Measurements from ENCODE around the gene GNMT.
"Not testable (repeated sequence)": the region's sequence is repeated elsewhere in the genome, so short reads cannot be mapped to it uniquely, and the experiment has no call there.

The GNMT gene

DNA sequence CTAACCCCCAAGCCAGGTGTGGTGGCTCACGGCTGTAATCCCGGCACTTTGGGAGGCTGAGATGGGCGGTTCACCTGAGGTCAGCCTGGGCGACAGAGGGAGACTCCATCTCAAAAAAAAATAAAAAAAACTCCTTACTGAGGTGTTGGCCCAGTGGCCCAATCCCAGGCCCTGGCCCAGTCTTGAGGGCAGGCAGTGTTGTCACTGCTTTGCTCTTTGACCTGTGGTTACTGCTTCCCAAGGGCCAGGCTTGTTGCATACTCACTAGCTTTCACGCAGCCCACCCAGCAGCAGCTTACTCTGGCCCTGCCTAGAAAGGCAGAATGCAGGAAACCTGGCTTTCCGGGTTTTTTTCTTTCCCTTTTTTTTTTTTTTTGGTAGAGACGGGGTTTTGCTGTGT lies 18.1 kb upstream of the GNMT start:
- DNase-seq, result no peak

- no peak for DNase-seq
These were observed 12.6 kb upstream of the GNMT start for GRCh38 chr6:42947950-42948349.

DNA sequence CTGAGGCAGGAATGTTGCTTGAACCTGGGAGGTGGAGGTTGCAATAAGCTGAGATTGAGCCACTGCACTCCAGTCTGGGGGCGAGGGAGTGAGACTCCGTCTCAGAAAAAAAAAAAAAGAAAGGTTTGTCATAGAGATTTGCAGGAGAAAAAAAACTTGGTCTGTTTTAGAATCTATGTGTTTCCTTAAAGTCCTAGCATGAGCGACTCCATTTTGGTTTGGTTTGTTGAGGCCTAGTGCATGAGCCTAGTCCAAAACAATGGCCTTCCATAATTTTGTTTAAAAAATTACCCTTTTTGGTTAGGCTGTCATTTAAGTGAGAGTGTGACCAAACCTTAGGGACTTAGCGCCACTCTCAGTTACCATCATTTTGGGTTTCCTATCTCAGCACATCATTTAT lies 8.2 kb upstream of the GNMT start:
- no peak for DNase-seq

- not testable (repeated sequence) for DNase-seq
These were observed 6.1 kb upstream of the GNMT start for GRCh38 chr6:42954405-42954804.

- DNase-seq, result no peak
These were observed 2.4 kb upstream of the GNMT start for GRCh38 chr6:42958125-42958524.

DNA sequence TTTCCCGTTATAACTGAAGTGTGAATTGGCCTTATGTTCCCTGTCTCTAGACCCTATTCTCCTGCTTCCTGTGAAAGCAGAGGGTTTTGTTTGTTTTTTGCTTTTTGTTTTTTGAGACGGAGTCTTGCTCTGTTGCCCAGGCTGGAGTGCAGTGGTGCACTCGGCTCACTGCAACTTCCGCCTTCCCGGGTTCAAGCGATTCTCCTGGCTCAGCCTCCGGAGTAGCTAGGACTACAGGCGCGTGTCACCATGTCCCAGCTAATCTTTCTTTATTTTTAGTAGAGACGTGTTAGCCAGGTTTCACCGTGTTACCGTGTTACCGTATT lies 674 bp upstream of the GNMT start:
- DNase-seq, result no peak

- no peak for DNase-seq
These were observed 491 bp downstream of the GNMT start for GRCh38 chr6:42961020-42961470.

DNA sequence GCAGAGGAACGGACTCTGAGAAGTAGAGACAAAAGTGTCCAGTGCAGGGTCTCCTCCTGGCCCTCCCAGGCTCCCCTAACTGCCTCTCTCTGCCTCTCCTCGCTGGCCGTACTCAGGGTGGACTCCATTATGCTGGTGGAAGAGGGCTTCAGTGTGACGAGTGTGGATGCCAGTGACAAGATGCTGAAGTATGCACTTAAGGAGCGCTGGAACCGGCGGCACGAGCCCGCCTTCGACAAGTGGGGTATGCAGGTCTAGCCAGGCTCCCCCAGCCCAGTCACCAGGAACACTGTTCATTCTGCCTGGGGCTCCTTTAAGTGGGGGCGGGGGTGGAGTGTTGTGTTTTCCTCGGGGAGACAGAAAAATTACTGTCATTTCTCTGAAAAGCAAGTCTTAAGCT lies 1.5 kb downstream of the GNMT start:
- DNase-seq, result no peak

DNA sequence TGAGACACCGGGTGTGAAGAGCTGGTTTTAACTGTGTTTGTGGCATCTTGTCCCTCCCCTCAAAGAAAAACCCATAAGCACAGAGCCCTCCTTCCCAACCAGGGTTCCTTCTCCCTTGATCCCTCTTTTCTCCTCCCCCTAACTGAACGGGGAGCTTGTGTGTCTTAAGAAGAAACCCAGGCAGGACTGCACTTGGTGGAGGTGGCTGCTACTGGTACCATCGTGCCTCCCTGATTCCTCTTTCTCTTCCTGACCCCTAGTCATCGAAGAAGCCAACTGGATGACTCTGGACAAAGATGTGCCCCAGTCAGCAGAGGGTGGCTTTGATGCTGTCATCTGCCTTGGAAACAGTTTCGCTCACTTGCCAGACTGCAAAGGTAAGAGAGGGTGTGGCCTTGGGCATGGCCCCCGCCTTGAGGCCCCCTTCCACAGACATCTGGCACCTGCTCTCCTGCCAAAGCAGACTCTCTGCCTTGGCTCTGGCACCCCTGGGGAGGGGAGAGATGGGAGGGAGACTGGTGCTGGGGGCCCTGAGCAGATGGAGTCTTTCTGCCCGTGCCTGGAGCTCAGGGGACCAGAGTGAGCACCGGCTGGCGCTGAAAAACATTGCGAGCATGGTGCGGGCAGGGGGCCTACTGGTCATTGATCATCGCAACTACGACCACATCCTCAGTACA lies 2.1 kb downstream of the GNMT start:
- no peak for DNase-seq

- DNase-seq, result no peak
These were observed 2.8 kb downstream of the GNMT start for GRCh38 chr6:42963179-42963854.

DNA sequence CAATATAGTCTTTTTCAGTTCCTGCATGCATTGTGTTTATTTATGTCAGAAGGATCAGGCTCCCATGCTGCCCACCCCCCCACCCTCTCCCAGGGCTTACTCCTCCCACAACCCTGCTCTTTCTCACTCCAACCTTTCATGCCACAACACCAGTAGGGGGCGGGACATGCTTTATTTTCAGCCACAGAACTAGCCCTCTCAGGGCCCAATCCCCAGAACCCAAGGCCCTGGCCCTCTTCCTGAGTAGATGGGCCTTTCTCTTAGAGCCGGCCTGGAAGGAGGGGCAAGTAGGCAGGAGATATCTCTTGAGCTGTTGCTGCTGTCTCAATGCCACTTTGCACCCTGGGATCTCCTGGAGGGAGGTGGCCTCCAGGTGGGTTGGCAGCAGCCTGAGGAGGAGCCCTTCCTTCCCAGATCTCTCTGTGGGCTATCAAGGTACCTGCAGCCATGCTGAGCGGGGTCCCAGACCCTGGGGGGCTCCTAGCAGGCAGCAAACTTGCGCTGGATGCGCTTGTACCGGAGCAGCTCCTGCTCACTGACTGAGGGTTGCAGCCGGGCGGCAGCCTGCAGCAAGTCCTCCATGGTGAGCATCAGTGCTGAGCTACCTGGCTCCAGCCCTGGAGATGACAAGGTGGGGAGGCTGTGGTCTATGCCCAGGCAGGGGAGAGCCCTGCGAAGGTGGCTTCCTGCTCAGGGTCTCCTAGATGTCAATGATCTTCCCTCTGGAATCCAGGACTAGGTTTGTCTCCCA lies 3.5 kb downstream of the GNMT start:
- no peak for DNase-seq

GRCh38 chr6:42966571-42966970 lies 6.0 kb downstream of the GNMT start:
- no peak for DNase-seq

DNA sequence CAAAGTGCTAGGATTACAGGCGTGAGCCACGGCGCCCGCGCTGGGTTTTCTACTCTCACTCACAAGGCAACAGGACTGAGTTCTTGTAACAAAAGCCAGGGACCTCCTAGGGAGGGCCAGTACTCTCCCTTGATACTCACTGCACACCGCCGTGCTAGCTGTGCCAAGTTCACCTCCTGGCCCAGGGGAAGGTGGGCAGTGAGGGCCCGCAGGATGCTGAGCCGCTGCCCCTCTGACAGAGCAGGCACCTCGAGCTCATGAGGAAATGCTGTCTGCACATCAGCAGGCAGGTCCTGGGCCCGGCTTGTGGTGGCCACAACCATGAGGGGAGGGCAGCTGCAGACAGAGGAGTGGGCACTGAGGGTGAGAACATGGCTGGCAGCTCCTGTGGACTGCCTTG lies 6.7 kb downstream of the GNMT start:
- no peak for DNase-seq

DNA sequence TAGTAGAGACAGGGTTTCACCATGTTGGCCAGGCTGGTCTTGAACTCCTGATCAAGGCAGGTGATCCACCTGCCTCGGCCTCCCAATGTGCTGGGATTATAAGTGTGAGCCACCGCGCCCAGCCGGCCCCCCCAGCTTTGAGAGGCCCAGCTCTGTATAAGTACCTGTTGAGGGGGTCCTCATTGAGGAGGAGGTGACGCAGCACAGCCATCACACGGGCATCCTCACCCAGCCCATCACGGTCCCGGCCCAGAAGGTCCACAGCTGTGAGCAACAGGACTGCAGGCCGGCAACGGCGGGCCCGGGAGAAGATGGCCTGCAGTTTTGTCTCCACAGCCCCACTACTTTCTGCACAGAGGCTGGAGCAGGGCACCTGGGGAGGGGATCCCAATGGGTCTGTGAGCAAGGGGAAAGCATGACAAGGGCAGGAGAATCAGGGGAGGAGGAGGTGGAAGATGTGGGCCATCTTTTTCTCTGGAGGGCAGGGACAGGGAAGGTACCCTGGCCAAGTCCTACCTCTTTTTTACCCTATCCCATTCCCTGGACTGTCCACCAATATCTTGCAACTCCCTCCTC lies 7.7 kb downstream of the GNMT start:
- no peak for DNase-seq

DNA sequence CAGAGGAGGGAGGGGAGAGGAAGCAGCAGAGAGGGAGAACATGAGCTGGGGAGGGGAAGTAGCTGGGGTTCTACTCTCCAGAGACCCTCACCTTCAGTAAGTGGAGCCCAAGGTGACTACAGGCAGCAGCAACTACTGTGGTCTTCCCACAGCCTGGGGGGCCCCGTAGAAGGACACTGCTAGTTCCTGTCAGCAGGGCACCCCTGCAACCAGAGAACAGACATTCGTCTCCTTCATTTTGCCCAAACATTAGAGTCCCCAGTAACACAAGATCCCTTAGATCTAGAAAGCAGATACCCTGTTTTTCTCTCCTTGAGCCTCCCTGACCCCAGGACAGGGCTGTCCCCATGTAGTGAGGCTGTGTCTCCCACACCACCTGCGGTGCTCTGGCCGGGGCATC lies 8.2 kb downstream of the GNMT start:
- DNase-seq, result no peak

DNA sequence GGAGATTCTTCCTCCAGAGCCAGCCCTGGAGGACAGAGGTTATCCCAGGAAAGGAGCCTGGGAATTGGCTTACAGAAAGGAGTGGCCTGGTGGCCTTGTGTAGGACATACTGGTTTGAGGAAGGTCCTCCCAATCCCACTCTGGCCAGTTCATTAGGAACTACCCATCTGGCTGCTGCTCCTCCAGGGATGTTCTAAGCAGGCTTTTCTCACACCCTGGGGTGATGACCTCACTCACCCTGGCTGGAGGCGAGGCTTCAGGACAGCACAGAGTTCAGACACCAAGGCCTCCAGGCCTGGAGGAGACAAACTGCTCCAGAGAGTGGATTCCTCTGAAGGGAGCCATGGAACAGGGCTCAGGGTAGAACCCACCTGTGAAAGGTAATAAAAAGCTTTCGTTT lies 8.9 kb downstream of the GNMT start:
- no peak for DNase-seq

DNA sequence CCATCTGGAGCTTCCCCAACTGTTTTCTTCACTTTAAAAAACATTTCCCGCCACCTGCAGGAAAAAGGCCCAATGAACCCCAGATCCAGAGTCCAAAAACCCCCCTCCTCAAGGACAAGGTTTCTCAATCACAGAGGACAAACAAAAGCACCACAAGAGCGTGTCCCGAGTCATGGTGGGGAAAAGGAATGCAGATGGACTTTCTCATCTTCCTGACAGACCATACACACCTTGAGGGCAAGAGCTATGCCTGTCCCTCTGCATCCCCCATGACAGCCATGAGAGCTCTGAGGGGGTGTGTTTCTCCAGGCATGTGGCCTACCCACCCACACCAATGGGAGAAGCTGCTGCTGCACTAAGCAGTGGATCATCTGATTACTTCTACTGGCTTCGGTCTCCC lies 9.4 kb downstream of the GNMT start:
- DNase-seq, result no peak

DNA sequence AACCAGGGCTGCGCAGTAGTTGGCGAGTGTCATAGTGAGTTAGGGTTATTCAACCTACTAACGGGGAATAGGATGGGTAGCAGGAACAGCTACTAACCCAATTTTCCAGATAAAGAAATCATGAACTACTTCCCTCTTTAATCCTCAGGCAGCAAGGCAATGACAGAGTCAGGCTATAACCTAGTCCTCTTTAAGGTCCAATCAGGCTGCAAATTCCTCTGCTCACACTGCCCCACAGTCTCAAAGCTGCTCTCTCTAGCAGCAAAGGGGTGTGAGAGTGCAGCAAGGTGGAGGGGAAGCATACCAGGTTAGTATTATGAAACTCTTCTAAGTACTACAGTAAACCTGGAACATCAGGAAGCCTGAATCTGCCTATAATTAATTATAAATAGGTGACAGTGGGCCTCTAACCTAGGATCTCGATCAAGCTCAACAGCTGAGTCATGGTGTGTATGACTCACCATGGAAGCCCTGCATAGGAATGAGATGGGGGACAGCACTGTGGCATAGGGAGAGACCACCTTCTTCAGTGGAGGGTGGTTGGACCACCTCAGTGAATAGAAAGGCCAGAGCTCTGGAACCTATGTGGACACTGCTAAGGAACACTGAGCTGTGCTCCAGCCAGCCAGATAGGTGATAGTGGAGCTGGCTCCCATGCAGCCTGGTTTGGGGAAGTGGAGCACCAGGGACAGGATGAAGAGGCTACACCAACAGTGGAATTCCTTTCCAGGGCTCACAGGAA lies 10.5 kb downstream of the GNMT start:
- no peak for DNase-seq

DNA sequence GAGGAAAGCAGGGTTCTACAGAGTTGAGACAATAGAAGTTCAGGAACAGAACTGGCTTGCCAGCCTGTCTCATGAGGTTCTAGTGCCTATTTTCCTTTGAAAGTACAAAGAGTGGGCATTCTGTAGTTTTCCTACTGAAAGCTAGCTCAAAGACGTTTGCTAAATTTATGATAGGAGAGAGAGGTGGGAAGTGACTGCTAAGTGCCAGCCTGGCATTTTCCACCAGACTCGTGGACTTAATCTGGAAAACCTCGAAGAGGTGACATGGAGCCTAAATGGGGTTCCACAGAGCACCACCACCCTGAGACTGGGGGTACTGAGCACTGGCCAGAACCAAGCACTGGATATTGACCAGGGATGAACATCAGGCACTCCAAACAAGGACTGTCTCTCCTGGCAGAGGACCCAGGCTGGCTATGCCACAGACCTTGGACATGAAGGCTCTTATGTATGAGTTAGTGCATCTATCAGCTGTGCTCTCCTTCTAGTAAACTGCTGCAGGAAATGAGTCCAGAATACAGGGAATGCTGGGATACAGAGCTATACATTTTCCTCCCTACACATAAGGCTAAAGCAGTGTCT lies 11.3 kb downstream of the GNMT start:
- no peak for DNase-seq

DNA sequence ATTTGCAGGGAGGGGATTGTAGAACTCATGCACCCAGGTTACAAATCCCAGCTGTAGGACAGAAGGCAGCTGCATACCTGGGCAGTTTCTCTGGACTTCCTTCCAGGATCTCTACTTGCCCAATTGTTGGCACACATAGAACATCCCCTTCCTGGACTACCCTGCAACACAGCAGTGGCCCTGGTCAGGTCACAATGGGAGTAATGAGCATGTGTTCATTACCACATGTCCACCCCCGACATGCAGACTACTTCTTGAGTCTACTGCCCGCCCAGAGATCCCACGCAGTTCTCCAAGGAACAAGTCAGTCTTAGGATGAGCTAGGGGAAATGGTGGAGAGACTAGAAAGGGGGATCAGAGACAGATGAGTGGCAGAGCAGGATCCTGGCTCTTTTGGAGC lies 13.4 kb downstream of the GNMT start:
- DNase-seq, result no peak

DNA sequence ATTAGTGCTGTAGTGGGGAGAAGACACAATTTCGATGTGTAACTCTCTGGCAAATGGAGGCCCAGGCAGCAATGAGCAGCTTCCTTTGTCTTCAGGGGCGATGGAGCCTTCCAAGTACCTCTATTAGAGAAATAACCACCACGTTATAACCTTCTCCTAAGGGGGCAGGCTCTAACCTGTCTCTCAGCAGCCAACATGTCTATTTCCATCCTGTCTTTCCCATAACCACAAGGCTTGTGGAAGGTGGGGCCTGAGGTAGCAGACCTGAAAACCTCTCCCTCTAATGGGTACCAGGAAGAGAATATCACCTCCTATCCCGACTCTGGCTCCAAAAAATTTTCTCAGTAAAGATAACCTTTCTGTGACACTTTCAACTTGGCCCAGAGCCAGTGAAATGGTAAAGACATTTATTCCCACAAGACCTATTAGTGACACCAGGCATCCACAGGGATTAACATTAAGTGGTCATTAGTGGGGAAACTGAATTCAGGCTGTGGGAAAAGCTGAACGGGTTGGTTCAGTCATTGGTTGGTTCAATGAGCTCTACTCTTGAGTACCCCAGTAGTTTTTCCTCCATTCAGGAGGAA lies 14.5 kb downstream of the GNMT start:
- DNase-seq, result no peak

DNA sequence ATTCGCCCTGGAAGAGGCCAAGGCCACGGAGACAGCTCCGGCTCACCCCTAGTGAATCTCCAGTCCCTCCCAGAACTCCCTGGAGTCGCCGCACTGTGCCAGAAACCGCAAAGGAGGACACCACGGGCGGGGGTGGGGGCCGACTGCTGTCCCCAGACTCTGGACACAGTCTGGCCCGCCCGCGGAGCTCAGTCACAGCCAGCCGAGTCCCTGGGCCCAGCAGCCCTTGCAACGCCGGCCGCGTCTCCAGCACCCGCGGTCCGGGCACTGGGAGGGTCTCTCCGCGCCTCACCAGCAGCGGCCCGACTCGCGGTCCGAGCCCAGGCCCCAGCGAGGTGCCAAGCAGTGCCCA lies 17.9 kb downstream of the GNMT start:
- DNase-seq, result peak; percentile 38
